NB4 (cell line): ENCODE data around the gene BCKDHB.
A peak's percentile ranks its signal among the peaks of the same experiment; 100 is the strongest.
"Not testable (repeated sequence)": the region's sequence is repeated elsewhere in the genome, so short reads cannot be mapped to it uniquely, and the experiment has no call there.

Experiments used
- DNase-seq: peaks from one replicate; pipeline ENCODE4 v3.0.0; 2010; ENCODE audit warnings: low read depth
- H3K4me3 ChIP-seq: one replicate; pipeline ENCODE4 v1.5.1; 2011; ENCODE audit warnings: mild to moderate bottlenecking, low read depth, low read length, moderate library complexity
- MYC ChIP-seq: IDR thresholded peaks from 2 replicates; pipeline ENCODE4 v1.6.1; 2011; ENCODE audit warnings: low read depth, low read length
- POLR2A ChIP-seq: IDR thresholded peaks from 2 replicates; pipeline ENCODE4 v1.6.1; 2011; ENCODE audit warnings: mild to moderate bottlenecking; ENCODE audit not compliant: insufficient read length; ENCODE audit errors: extremely low read depth
- TF ChIP-seq, protein P1 (sequence below): IDR thresholded peaks from one replicate; pipeline ENCODE4 v1.5.1; 2012; ENCODE audit warnings: low read depth, low read length
- TF ChIP-seq, protein P2 (sequence below): IDR thresholded peaks from 2 replicates; pipeline ENCODE4 v1.6.1; 2011; ENCODE audit warnings: low read depth, low read length

The BCKDHB gene

DNA sequence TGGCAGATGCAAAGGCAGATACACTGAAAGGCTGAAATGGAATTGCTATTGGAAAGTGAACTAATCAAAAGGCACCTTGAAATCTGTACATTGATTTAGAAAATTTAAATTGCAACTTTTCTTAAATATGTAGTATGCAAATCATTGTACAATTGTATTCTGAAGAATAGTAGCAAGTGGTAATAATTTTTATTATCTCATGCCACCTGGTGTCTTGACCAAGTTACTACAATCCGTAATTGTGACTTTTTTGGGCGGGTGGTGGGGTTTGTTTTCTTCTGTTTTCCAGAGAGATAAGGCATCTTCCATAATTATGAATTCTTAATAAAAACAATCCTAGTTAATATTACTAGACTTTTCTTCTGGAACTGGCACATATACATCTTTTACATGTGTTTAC lies 12.5 kb upstream of the BCKDHB start:
- peak; percentile 33 for DNase-seq
- TF ChIP-seq, protein P1, sequence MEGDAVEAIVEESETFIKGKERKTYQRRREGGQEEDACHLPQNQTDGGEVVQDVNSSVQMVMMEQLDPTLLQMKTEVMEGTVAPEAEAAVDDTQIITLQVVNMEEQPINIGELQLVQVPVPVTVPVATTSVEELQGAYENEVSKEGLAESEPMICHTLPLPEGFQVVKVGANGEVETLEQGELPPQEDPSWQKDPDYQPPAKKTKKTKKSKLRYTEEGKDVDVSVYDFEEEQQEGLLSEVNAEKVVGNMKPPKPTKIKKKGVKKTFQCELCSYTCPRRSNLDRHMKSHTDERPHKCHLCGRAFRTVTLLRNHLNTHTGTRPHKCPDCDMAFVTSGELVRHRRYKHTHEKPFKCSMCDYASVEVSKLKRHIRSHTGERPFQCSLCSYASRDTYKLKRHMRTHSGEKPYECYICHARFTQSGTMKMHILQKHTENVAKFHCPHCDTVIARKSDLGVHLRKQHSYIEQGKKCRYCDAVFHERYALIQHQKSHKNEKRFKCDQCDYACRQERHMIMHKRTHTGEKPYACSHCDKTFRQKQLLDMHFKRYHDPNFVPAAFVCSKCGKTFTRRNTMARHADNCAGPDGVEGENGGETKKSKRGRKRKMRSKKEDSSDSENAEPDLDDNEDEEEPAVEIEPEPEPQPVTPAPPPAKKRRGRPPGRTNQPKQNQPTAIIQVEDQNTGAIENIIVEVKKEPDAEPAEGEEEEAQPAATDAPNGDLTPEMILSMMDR: peak; percentile 34
- TF ChIP-seq, protein P2, sequence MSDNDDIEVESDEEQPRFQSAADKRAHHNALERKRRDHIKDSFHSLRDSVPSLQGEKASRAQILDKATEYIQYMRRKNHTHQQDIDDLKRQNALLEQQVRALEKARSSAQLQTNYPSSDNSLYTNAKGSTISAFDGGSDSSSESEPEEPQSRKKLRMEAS: no peak
- H3K4me3 ChIP-seq: no peak overlapping the region

GRCh38 chr6:80095600-80095999 lies 10.9 kb upstream of the BCKDHB start:
- H3K4me3 ChIP-seq: no peak overlapping the region
- no peak for DNase-seq
- TF ChIP-seq, protein P2: no peak
- TF ChIP-seq, protein P1: no peak
- TF ChIP-seq MYC (no peak), POLR2A (no peak)

- DNase-seq: no peak
- no peak overlapping the region for H3K4me3 ChIP-seq
- TF ChIP-seq POLR2A (no peak), MYC (no peak)
- TF ChIP-seq, protein P1: no peak
- TF ChIP-seq, protein P2: no peak
Observed at GRCh38 chr6:80098392-80098791, 8.1 kb upstream of the BCKDHB start.

DNA sequence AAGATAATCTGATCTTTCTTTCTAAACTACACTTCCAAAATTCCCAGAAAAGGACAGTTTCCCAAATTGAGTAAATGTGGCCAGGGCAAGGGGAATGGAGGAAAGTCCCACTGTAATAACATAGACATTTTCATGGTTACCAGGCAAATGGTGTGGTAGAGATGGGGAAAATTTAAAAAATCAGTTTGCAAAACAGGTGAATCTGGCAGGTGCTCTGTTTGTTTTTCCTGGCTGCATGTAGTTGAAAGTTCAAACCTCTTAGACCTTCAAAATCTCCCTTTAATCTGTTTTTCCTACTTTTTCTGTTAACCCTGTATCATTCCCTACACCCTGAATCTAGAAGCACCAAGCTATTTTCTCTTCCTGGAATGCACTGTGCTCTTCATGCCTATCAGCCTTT lies 2.0 kb upstream of the BCKDHB start:
- TF ChIP-seq, protein P2: no peak
- TF ChIP-seq, protein P1: no peak
- TF ChIP-seq MYC (no peak), POLR2A (no peak)
- no peak overlapping the region for H3K4me3 ChIP-seq
- no peak for DNase-seq

DNA sequence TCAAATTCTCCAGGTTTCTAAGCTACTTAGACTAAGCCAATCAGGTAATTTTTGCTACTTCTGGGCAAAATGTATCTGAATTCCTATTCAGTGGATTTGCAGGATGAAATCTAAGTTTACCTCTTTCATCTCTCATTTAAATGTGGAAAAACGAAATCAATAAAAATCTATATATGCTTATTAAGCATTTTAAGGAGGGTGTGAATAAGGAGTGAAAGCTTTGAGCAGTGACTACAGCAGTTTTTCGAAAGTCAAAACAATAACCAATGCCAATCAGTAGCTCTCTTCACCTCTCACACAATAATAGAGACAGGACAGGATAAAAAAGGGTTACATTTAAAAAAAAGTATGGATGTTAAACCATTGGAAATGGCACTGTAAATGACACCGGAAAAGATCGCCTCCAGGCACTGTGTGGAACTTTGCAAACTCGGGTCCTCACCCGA lies 476 bp upstream of the BCKDHB start:
- DNase-seq: no peak
- peak; percentile 75 for TF ChIP-seq POLR2A
- TF ChIP-seq, protein P1: no peak
- H3K4me3 ChIP-seq: peak overlapping the region; percentile 62

DNA sequence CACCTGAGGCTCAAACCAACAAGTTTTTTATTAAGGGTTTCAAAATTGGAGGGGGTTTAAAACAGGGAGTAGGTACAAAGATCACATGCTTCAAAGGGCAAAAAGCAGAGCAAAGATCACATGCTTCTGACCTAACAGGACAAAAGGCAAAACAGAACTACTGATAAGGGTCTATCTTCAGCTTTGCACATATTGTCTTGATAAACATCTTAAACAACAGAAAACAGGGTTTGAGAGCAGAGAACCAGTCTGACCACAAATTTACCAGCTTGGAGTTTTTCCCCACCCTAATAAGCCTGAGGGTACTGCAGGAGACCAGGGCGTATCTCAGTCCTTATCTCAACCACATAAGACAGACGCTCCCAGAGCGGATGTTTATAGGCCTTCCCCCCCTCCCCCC lies 16.1 kb downstream of the BCKDHB start:
- H3K4me3 ChIP-seq, DNase-seq: not testable (repeated sequence)
